ENCODE measurements around the gene MYO16.

DNA sequence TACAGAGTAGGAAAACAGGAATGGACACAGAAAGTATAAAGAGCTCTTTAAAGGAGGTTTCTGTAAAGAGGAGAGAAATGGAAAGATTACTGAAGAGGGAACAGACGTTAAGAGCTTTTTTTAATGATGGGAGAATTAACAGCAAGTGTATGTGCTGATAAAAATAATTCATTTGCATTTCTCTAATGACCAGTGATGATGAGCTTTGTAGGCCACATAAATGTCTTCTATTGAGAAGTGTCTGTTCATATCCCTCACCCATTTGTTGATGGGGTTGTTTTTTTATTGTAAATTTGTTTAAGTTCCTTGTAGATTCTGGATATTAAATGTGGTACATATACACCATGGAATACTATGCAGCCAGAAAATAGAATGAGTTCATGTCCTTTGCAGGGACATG is 40.0 kb downstream of the MYO16 start:
- TF ChIP-seq EZH2phosphoT487 (conservative IDR thresholded peaks at IDR 0.05; ENCODE audit: low read length) (no peak), CTCF (IDR thresholded peaks at IDR 0.05; ENCODE audit: insufficient read depth, low read length, poor library complexity, severe bottlenecking) (no peak)
